ENCODE data around the gene SLC41A1. TPM values are rescaled to one million over a fixed set of nuclear protein-coding genes. Genes with fewer than 3 reads are reported as not detected.
"Not testable (repeated sequence)": the region's sequence is repeated elsewhere in the genome, so short reads cannot be mapped to it uniquely, and the experiment has no call there.

Gene SLC41A1
- total RNA-seq, 1 experiment from 2014 or later: 7.2 TPM

GRCh38 chr1:205826995-205827394 is 14.0 kb upstream of the SLC41A1 start:
- H3K27me3 ChIP-seq: no peaks in the 10 kb centered on the region
- H3K36me3 ChIP-seq: no peaks in the 10 kb centered on the region
- H3K4me3 ChIP-seq: no peak overlapping the region

GRCh38 chr1:205826016-205826806 is 13.2 kb upstream of the SLC41A1 start:
- Histone ChIP-seq H3K4me3 (no peak overlapping the region), H3K27me3 (no peaks in the 10 kb centered on the region), H3K9me3 (peaks cover 9% of the 10 kb centered on the region), H3K36me3 (no peaks in the 10 kb centered on the region)
- DNase-seq: no peak

More at GRCh38 chr1:205826995-205827394, 14.0 kb upstream of the SLC41A1 start:
- peaks cover 9% of the 10 kb centered on the region for H3K9me3 ChIP-seq
- no peak for DNase-seq

GRCh38 chr1:205824180-205824579 is 11.2 kb upstream of the SLC41A1 start:
- DNase-seq: no peak
- Histone ChIP-seq H3K36me3 (no peaks in the 10 kb centered on the region), H3K4me3 (no peak overlapping the region), H3K27me3 (no peaks in the 10 kb centered on the region), H3K9me3 (peaks cover 9% of the 10 kb centered on the region)

- not testable (repeated sequence) for H3K9me3 ChIP-seq, H3K27me3 ChIP-seq, DNase-seq, H3K4me3 ChIP-seq, H3K36me3 ChIP-seq
These were observed 10.3 kb upstream of the SLC41A1 start for GRCh38 chr1:205823260-205823659.

GRCh38 chr1:205822397-205822796 is 9.4 kb upstream of the SLC41A1 start:
- Histone ChIP-seq H3K36me3 (no peaks in the 10 kb centered on the region), H3K27me3 (no peaks in the 10 kb centered on the region), H3K9me3 (peaks cover 9% of the 10 kb centered on the region), H3K4me3 (no peak overlapping the region)
- DNase-seq: no peak

- H3K27me3 ChIP-seq: no peaks in the 10 kb centered on the region
- DNase-seq: no peak
- H3K4me3 ChIP-seq: no peak overlapping the region
These were observed 5.0 kb upstream of the SLC41A1 start for GRCh38 chr1:205817988-205818387.

GRCh38 chr1:205817364-205817763 is 4.4 kb upstream of the SLC41A1 start:
- no peak for DNase-seq
- H3K9me3 ChIP-seq: peaks cover under 1% of the 10 kb centered on the region
- H3K36me3 ChIP-seq: no peaks in the 10 kb centered on the region
- no peaks in the 10 kb centered on the region for H3K27me3 ChIP-seq
- no peak overlapping the region for H3K4me3 ChIP-seq

More at GRCh38 chr1:205817988-205818387, 5.0 kb upstream of the SLC41A1 start:
- H3K36me3 ChIP-seq: no peaks in the 10 kb centered on the region
- H3K9me3 ChIP-seq: peaks cover 2% of the 10 kb centered on the region

- peaks cover 14% of the 10 kb centered on the region for H3K36me3 ChIP-seq
- peak overlapping the region; percentile 77 for H3K4me3 ChIP-seq
- DNase-seq: no peak
- H3K9me3 ChIP-seq: no peaks in the 10 kb centered on the region
- H3K27me3 ChIP-seq: no peaks in the 10 kb centered on the region
These were observed 709 bp upstream of the SLC41A1 start for GRCh38 chr1:205813755-205814058.

GRCh38 chr1:205812271-205812877 is 624 bp downstream of the SLC41A1 start:
- H3K36me3 ChIP-seq: peaks cover 21% of the 10 kb centered on the region
- H3K9me3 ChIP-seq: no peaks in the 10 kb centered on the region
- H3K4me3 ChIP-seq: peak overlapping the region; percentile 77
- peak; percentile 39 for DNase-seq
- no peaks in the 10 kb centered on the region for H3K27me3 ChIP-seq

GRCh38 chr1:205811660-205812059 is 1.3 kb downstream of the SLC41A1 start:
- H3K4me3 ChIP-seq: peak overlapping the region; percentile 77
- peaks cover 25% of the 10 kb centered on the region for H3K36me3 ChIP-seq
- DNase-seq: peak; percentile 23
- H3K27me3 ChIP-seq: no peaks in the 10 kb centered on the region
- H3K9me3 ChIP-seq: no peaks in the 10 kb centered on the region

- no peak for DNase-seq
- H3K4me3 ChIP-seq: no peak overlapping the region
- H3K27me3 ChIP-seq: no peaks in the 10 kb centered on the region
- peaks cover 30% of the 10 kb centered on the region for H3K36me3 ChIP-seq
- H3K9me3 ChIP-seq: no peaks in the 10 kb centered on the region
These were observed 2.4 kb downstream of the SLC41A1 start for GRCh38 chr1:205810448-205811157.

- Histone ChIP-seq H3K9me3 (no peaks in the 10 kb centered on the region), H3K27me3 (no peaks in the 10 kb centered on the region), H3K4me3 (no peak overlapping the region), H3K36me3 (peaks cover 33% of the 10 kb centered on the region)
- no peak for DNase-seq
These were observed 3.1 kb downstream of the SLC41A1 start for GRCh38 chr1:205809942-205810345.

- Histone ChIP-seq H3K9me3 (no peaks in the 10 kb centered on the region), H3K4me3 (no peak overlapping the region), H3K27me3 (no peaks in the 10 kb centered on the region), H3K36me3 (peaks cover 38% of the 10 kb centered on the region)
- DNase-seq: no peak
These were observed 3.5 kb downstream of the SLC41A1 start for GRCh38 chr1:205809469-205809868.

GRCh38 chr1:205805082-205805711 is 7.8 kb downstream of the SLC41A1 start:
- Histone ChIP-seq H3K9me3 (no peaks in the 10 kb centered on the region), H3K4me3 (no peak overlapping the region), H3K27me3 (no peaks in the 10 kb centered on the region), H3K36me3 (peaks cover 56% of the 10 kb centered on the region)
- peak; percentile 55 for DNase-seq

- Histone ChIP-seq H3K36me3 (peaks cover 54% of the 10 kb centered on the region), H3K27me3 (no peaks in the 10 kb centered on the region), H3K4me3 (no peak overlapping the region), H3K9me3 (no peaks in the 10 kb centered on the region)
- no peak for DNase-seq
These were observed 8.4 kb downstream of the SLC41A1 start for GRCh38 chr1:205804605-205805004.

GRCh38 chr1:205803986-205804385 is 9.0 kb downstream of the SLC41A1 start:
- no peaks in the 10 kb centered on the region for H3K27me3 ChIP-seq
- no peak for DNase-seq
- no peaks in the 10 kb centered on the region for H3K9me3 ChIP-seq
- H3K4me3 ChIP-seq: no peak overlapping the region
- peaks cover 54% of the 10 kb centered on the region for H3K36me3 ChIP-seq

GRCh38 chr1:205802060-205802459 is 10.9 kb downstream of the SLC41A1 start:
- no peak for DNase-seq
- Histone ChIP-seq H3K27me3 (no peaks in the 10 kb centered on the region), H3K9me3 (no peaks in the 10 kb centered on the region), H3K4me3 (no peak overlapping the region), H3K36me3 (peaks cover 58% of the 10 kb centered on the region)

All from MG63 (cell line).